RWPE1 (cell line): ENCODE measurements around the gene TCL1B.
A peak's percentile ranks its signal among the peaks of the same experiment; 100 is the strongest.

Experiments used
- CTCF ChIA-PET: fragments of 350-600 bp; sonication (Branson Sonifier 250); formaldehyde crosslinking; extraction: SDS; loops from one replicate; lab custom pipeline; 2021; lab: Yijun Ruan, JAX
- POLR2A ChIA-PET: fragments of 400-600 bp; formaldehyde crosslinking; extraction: SDS; loops from one replicate; lab custom pipeline; 2020; ENCODE audit warnings: antibody characterized with exemption; ENCODE audit not compliant: low non-redundant PET; lab: Yijun Ruan, JAX
- DNase-seq: peaks from one replicate; pipeline ENCODE4 v3.0.0; 2012; ENCODE audit warnings: low spot score
- H3K27ac ChIP-seq: fragments of 450-650 bp; 2 replicates; pipeline ENCODE4 v1.5.1; 2017
- TF ChIP-seq, protein P1 (sequence below): fragments of 450-650 bp; conservative IDR thresholded peaks from 2 replicates; pipeline ENCODE4 v1.5.1; 2017; ENCODE audit warnings: low read depth, mild to moderate bottlenecking

Gene TCL1B

GRCh38 chr14:95739356-95739755 is 53.1 kb downstream of the TCL1B start:
- DNase-seq: no peak
- ChIA-PET POLR2A (no interaction called here), CTCF (no interaction called here)
- TF ChIP-seq, protein P1, sequence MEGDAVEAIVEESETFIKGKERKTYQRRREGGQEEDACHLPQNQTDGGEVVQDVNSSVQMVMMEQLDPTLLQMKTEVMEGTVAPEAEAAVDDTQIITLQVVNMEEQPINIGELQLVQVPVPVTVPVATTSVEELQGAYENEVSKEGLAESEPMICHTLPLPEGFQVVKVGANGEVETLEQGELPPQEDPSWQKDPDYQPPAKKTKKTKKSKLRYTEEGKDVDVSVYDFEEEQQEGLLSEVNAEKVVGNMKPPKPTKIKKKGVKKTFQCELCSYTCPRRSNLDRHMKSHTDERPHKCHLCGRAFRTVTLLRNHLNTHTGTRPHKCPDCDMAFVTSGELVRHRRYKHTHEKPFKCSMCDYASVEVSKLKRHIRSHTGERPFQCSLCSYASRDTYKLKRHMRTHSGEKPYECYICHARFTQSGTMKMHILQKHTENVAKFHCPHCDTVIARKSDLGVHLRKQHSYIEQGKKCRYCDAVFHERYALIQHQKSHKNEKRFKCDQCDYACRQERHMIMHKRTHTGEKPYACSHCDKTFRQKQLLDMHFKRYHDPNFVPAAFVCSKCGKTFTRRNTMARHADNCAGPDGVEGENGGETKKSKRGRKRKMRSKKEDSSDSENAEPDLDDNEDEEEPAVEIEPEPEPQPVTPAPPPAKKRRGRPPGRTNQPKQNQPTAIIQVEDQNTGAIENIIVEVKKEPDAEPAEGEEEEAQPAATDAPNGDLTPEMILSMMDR: no peak
- no peak overlapping the region for H3K27ac ChIP-seq

- ChIA-PET POLR2A (no interaction called here), CTCF (no interaction called here)
- DNase-seq: peak; percentile 69
- TF ChIP-seq, protein P1: no peak
- no peak overlapping the region for H3K27ac ChIP-seq
Observed at GRCh38 chr14:95741038-95741490, 54.8 kb downstream of the TCL1B start.

DNA sequence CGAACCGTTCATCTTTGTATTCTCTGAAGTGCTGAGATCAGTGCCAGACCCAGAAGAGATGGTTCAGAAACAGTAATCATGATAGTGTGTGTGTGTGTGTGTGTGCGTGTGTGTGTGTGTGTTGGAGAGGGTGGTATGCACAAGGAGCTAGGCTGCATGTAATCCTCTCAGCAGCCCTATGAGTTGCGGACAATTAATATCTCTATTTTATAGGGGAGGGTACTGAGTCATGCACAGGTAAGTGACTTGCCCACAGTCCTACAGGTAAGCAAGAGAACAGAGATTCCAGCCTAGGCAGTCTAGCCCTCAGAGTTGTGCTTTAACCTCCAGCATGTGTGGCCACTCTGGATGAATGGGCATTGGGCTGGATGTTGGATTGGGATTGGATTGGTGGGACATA is 55.6 kb downstream of the TCL1B start:
- no peak for DNase-seq
- TF ChIP-seq, protein P1: no peak
- ChIA-PET POLR2A (no interaction called here), CTCF (no interaction called here)
- H3K27ac ChIP-seq: no peak overlapping the region
